Stimulated activated CD8-positive, alpha-beta memory T cell treated with anti-CD3 and anti-CD28 coated beads, Interleukin-7, amount 100 ng/mL, for 48 hours (primary cell): ENCODE data around the gene ALDH5A1.

Experiments
- DNase-seq, 2 donors: peaks; one replicate each; pipeline ENCODE4 v3.0.0-alpha.2; 2020; ENCODE audit warnings: low read depth in 1 of 2; ENCODE audit errors: extremely low read depth in 1 of 2

The ALDH5A1 gene

GRCh38 chr6:24494821-24495795, at the start of gene ALDH5A1:
Gene ALDH5A1 (plus strand): TSS chr6:24494969. CDS start chr6:24494997, 28 bp downstream.
- peak; percentile 60 to 75 for DNase-seq

DNA sequence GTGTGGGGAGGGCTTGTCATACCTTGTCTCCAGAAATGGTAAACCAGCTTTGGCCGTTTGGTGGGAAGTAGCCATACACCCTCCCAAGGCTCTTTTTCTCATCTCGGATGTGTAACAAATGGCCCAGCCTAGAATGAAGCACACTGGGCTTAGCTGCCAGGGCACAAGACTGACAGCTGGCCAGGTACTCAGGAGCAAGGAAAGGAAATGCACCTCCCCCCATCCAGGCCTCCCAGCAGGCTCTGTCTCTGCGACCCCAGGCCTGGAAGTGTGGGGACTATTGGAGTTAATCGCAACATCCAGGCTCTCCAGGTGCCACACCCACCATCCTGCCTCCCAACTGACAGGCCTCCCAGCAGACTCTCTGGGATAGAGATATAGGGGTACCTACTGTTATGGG, 49.1 kb upstream of the ALDH5A1 start:
- no peak for DNase-seq

- no peak for DNase-seq
These were observed 48.1 kb upstream of the ALDH5A1 start for GRCh38 chr6:24446670-24447069.

DNA sequence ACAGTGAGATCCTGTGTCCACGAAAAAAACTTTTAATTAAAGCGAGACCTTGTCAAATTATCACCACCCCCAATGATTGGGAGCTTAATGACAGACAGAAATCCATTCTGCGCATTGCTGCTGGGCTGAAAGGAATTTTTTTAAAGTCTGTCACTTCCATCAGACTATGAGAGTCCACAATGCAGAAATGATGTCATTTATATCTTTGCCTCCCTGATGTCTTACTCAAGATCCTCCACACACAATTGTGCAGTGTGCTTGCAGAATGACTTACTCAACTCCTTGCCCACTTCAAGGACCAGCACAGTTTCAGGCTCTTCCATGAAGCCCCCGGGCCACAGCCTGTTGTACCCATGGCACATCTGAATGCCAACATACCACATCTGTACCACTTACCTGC, 46.4 kb upstream of the ALDH5A1 start:
- DNase-seq, result no peak

- no peak for DNase-seq
These were observed 45.8 kb upstream of the ALDH5A1 start for GRCh38 chr6:24448828-24449525.

- DNase-seq, result no peak
These were observed 43.0 kb upstream of the ALDH5A1 start for GRCh38 chr6:24451581-24452388.

- DNase-seq, result no peak
These were observed 40.8 kb upstream of the ALDH5A1 start for GRCh38 chr6:24453921-24454320.

- DNase-seq, result no peak
These were observed 40.3 kb upstream of the ALDH5A1 start for GRCh38 chr6:24454452-24454851.

GRCh38 chr6:24455061-24455460, 39.7 kb upstream of the ALDH5A1 start:
- no peak for DNase-seq

GRCh38 chr6:24458134-24458533, 36.6 kb upstream of the ALDH5A1 start:
- no peak for DNase-seq

DNA sequence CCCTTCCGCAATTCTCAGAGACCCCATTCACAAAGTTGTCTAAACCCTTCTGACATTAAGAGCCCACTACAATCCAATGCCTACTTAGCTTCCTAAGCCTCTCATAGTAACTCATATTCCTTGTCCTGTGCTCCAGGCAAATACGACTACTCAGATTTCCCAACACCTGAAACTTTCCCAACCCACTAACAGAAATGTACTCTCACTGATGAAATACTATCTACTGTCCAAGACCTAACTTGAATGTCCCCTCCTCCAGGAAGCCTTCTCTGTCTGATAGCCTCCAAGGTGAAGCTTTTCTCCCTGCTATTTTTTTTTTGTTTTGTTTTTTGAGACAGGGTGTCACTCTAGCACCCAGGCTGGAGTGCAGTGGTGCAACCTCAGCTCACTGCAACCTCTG, 35.8 kb upstream of the ALDH5A1 start:
- no peak for DNase-seq

DNA sequence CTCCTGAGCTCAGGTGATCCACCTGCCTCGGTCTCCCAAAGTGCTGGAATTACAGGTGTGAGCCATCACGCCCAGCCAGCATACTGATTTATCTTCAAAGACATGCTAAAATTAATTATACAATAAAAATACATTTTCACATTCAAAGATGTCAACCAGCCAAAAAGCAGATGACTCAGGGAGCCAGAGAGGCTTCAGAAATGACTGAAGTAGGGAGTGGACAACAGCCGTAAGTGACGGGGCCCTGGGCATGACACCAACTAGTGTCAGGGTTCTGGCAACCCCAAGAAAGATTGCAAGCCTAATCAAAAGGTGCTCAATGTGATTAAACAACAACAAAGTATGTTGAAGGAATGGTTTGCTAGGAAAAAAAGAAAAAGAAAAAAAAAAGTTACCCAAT, 33.8 kb upstream of the ALDH5A1 start:
- DNase-seq, result no peak

DNA sequence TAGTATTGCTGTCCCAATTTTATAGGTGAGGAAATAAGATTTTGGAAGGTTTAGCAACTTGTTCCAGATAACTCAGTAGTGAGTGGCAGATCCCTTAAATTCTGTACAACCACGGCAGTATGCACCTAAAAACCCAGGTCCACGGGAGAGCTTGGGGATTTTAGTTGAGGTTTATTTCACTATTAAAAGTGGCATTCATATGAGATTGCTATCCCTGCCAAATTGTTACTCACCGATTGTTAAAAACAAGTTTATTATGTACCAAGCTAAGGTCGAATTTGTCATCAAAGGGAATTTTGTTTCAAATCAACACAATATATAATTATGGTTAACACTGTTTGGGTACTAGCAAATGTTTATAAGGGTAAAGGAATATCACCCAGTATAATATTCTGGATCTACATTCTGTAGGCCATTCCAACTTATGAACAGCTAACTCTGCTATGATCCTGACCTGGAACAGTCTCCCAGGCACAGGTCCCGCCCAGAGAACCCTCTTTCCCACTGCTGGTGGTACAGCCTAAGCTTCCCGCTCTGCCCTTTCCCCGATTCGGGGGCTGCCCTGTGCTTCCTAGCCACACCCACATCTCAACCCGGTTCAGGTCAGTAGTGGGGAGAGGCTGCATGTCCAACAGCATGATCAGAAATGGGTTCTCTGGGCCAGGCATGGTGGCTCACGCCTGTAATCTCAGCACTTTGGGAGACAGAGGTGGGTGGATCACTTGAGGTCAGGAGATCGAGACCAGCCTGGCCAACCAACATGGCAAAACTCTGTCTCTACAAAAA, 30.3 kb upstream of the ALDH5A1 start:
- DNase-seq, result no peak

GRCh38 chr6:24469811-24470210, 25.0 kb upstream of the ALDH5A1 start:
- no peak for DNase-seq

DNA sequence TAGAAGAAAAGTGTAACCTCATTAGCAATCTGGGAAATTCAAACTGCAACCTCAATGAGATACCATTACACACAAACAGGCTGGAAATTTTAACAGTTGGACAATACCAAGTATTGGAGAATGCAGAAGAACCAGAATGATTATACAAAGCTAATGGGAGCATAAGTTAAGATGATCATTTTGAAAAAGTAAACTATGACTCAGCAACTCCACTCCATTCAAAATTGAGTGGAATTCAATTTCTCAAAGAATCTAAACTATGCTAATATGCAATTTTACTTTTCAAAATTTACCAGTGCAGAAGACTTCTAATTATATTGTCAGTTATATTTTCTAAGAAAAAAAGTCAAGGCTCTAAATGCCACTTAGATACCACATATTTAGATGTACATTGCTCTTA, 22.6 kb upstream of the ALDH5A1 start:
- no peak for DNase-seq

DNA sequence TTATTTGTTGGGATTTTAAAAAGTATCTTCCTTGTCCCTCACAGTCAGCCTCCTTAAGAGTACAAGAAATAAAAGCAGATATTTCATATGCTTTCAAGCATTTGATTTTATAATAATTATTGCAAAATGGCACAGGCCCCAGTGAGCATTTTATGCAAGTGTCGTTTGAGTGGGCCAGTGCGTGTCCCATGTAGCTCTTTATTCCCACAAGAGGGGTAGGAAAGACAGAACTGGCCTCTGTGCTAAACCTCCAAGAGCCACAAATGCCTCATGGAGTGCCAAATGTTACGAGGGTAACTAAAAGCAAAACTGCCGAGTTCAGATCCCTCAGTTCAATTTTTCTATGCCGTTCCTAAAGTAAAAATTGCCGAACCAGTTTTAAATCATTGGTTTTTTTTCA, 18.1 kb upstream of the ALDH5A1 start:
- DNase-seq, result no peak

GRCh38 chr6:24477070-24477469, 17.7 kb upstream of the ALDH5A1 start:
- no peak for DNase-seq

DNA sequence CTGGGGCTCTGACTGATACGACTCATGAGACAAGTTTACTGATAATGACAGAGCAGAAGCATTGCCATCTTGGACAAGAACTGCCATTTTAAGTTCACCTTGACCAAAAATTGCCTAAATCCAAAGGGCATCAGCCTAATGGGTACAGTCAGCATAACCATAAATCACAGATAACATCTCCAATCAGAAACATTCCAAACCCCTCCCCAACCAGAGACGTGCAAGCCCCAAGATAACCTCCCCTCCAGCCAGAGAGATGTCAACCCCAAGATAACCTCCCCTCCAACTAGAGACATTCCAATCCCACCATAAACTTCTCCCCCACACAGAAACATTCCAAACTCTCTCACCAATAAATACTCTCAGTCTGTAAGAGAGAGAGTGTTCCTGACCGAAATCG, 15.9 kb upstream of the ALDH5A1 start:
- DNase-seq, result no peak

GRCh38 chr6:24480705-24481104, 14.1 kb upstream of the ALDH5A1 start:
- no peak for DNase-seq

- DNase-seq, result no peak
These were observed 13.3 kb upstream of the ALDH5A1 start for GRCh38 chr6:24481449-24481848.
